ENCODE data around the gene CEP20. TPM values are rescaled to one million over a fixed set of nuclear protein-coding genes. Genes with fewer than 3 reads are reported as not detected.
"Not testable (repeated sequence)": the region's sequence is repeated elsewhere in the genome, so short reads cannot be mapped to it uniquely, and the experiment has no call there.

The CEP20 gene
- total RNA-seq, 2 donors from 2014 or later, result 65.9 to 70.4 TPM

DNA sequence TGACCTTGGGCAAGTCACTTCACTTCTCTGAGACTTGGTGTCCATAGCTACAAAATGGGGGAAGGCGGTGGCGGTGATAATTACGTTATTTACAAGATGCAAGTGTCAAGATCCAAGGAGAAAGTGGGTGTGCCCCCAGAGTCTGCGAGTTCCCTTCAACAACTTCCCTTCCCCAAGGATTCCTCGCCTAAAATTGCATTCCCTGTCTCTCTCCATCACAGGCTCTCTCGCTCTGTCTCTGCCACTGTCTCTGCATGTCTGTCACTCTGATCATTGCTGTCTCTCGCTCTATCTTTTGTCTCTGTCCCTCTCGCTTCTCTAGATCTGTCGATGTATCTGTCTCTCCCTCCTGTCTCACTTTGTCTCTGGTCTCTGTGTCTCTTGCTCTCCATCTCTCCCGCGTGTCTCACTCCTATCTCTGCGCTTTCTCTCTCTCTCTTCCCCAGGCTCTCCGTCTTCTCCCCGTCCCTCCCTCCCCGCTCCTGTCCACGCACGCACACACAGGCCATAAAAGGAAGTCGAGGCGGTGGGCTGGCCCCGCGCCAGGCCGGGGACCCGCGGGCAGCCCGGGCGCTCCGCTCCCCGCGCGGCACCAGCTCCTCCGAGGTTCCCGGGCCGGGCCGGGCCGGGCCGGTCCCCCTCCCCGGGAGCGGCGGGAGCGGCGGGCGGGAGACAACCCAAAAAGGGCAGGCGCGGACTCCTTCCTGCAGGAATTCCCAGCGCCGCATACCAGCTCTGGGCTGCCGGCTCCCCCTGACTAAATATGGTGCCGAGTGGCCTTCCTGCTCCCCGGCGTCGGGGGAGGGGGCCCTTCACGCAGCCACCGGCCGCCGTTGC is 30.5 kb downstream of the CEP20 start:
- Mint-ChIP-seq H3K27ac (no peak overlapping the region), H3K9me3 (no peaks in the 10 kb centered on the region), H3K4me3 (peak overlapping the region; percentile 42), H3K36me3 (ENCODE audit: low read depth) (no peaks in the 10 kb centered on the region), H3K4me1 (peaks cover 6% of the 10 kb centered on the region), H3K27me3 (peaks cover 32% of the 10 kb centered on the region)
- no peak for ATAC-seq (replicated peaks)

DNA sequence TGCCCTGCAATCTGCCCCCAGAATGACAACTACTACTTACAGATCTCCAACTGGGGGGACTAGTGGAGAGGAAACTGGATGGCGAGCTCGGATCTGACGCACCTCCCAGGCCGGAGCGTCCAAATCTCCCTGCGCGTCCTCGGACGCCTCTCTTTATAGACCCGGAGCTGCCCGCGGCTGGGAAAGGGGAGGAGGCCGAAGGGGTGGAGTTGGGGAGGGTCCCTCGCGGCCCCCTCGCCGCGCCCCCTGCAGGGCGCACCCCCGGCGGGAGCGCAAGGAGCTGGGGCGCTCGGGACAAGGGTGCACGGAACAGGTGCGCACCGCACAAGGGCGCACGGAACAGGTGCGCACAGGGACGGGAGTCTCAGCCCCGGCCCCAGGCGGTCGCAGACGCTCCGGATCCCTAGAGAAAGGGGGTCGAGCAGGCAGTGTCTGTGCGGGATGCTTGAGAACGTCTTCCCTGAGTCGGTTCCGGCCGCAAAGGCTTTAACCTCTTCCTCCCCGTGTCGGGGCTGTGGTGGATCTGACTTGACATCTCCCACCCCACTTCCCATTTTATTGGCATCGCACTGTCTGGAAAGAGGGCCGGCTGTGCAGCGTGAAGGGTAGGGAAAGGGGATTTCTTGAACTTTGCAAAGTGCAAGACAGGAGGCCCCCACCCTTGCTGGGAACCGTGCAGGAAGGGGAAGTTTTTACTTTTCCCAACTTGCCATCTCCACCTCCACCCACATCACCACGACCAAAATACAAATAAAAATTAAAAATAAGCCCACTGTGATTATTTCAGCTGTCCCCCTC is 31.3 kb downstream of the CEP20 start, which contains the start of gene MYH11:
TSS of gene MYH11 (minus strand) at position 128 of the 798 bp plus-strand sequence. CDS start 18,776 bp downstream, outside the sequence.
- Mint-ChIP-seq H3K9me3 (no peaks in the 10 kb centered on the region), H3K4me1 (peaks cover 6% of the 10 kb centered on the region), H3K27me3 (peaks cover 32% of the 10 kb centered on the region), H3K4me3 (peak within 1 kb of the TSS; percentile 42), H3K36me3 (ENCODE audit: low read depth) (no peaks in the 10 kb centered on the region), H3K27ac (no peak within 1 kb of the TSS)
- ATAC-seq (replicated peaks), result no peak

DNA sequence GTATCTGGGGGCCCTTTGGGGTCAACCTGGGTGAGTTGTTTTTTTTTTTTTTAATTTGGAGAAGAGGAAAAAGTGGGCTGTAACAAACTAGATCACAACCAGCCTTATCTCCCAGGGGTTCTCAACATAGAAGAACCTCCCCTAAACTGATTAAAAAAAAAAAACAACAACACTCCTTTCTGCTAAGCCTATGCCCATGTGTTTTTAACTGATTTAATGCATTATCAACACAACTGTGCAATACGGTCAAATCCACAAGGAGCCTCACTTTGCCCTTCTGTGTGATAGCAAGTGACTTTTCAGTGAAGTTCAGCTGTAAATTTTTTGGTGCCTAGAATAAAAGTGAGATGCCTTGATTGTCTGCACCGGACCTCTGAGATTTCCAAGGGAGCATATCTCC is 32.2 kb downstream of the CEP20 start:
- H3K4me3 Mint-ChIP-seq, result no peak overlapping the region
- H3K4me1 Mint-ChIP-seq, result peaks cover 6% of the 10 kb centered on the region
- no peak overlapping the region for H3K27ac Mint-ChIP-seq
- peaks cover 32% of the 10 kb centered on the region for H3K27me3 Mint-ChIP-seq
- ATAC-seq (replicated peaks), result no peak
- H3K36me3 Mint-ChIP-seq (ENCODE audit: low read depth), result no peaks in the 10 kb centered on the region
- no peaks in the 10 kb centered on the region for H3K9me3 Mint-ChIP-seq

DNA sequence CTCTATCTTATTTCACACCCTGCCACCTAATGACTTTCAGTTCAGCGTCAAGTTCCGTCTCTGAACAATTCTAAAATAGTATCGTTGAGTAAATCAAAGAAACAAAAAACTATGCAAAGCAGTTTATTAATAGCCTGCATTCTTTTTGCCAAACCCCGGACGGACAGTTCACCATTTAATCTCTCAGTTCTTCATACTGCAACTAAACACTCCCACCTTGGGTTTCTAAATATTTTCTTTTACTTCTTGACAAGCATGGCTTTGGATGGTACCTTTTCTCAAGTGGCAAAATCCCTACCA is 32.7 kb downstream of the CEP20 start:
- Mint-ChIP-seq H3K4me1 (peaks cover 6% of the 10 kb centered on the region), H3K27ac (no peak overlapping the region), H3K27me3 (peaks cover 32% of the 10 kb centered on the region), H3K36me3 (ENCODE audit: low read depth) (no peaks in the 10 kb centered on the region), H3K9me3 (no peaks in the 10 kb centered on the region), H3K4me3 (no peak overlapping the region)
- no peak for ATAC-seq (replicated peaks)

DNA sequence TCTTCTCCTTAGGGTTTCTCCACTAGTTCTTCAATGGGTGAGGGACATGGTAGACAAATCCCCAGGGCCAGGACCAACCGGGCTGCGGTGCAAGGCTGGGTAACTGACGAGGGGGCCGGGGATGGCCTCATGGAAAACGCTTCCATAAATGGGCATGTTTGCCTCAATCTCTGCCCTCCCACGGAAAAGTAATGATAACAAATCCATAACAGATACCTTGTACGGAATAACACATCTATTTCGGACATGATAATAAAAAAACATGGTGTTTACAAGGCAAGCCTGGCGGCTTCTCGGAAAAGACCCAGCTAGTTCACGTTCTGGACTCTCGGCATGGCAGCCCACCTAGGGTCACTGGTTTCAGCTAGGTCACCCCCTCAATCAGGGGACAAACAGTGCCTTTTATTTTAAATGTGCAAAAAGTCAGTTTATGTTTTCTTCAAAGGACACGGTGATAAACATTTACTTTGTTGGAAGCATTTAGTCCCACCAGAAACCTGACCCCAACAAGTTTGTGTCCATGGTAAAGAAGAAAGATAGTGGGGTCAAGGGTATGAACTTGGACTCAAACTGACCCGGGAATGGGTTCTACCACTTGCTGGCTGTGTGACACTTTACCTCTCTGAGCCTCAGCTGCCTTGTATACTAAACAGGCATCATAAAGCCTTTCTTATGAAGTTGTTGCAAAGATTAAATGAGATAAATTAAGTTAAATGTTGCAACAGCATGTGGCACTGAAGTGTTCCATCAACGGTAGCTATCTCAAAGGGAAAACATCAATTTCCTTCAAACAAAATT is 33.3 kb downstream of the CEP20 start:
- Mint-ChIP-seq H3K27ac (no peak overlapping the region), H3K4me1 (peaks cover 6% of the 10 kb centered on the region), H3K36me3 (ENCODE audit: low read depth) (no peaks in the 10 kb centered on the region), H3K27me3 (peaks cover 32% of the 10 kb centered on the region), H3K9me3 (no peaks in the 10 kb centered on the region), H3K4me3 (no peak overlapping the region)
- no peak for ATAC-seq (replicated peaks)

DNA sequence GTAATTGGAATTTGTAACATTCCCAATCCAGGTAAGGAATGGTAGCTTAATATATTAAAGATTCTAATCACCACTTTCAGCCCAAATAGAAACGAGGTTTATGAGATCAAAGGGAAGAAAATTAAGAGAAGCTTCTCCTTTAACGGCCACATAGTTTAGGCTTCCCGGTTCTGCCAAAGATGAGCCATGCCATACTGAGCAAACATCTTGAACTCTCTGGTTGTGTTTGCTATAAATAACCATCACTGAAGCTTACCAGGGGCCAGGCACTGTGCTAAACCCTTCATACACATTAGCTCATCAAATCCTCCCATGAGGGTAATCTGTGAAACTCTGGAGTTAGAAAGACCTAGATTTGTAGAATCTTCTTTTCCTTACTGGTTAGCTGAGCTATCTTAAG is 34.3 kb downstream of the CEP20 start:
- Mint-ChIP-seq H3K4me1 (peaks cover 6% of the 10 kb centered on the region), H3K9me3 (no peaks in the 10 kb centered on the region), H3K36me3 (ENCODE audit: low read depth) (no peaks in the 10 kb centered on the region), H3K27ac (no peak overlapping the region), H3K4me3 (no peak overlapping the region), H3K27me3 (peaks cover 28% of the 10 kb centered on the region)
- ATAC-seq (replicated peaks), result no peak

DNA sequence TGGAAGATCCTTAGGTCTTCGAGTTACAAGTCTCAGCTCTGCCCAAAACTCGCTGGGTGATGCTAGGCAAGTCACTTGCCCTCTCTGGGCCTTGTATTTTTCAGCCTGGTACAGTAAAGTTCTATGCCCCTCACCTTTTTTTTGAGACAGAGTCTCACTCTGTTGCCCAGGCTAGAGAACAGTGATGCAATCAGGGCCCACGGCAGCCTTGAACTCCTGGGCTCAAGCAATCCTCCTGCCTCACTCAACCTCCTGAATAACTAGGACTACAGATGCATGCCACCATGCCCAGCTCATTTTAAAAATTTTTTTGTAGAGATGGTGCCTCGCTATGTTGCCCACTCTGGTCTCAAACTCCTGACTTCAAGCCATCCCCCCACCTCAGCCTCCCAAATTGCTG is 35.4 kb downstream of the CEP20 start:
- H3K27me3 Mint-ChIP-seq, result peaks cover 24% of the 10 kb centered on the region
- H3K4me1 Mint-ChIP-seq, result peaks cover 5% of the 10 kb centered on the region
- peak overlapping the region; percentile 62 for H3K27ac Mint-ChIP-seq
- H3K4me3 Mint-ChIP-seq, result no peak overlapping the region
- no peak for ATAC-seq (replicated peaks)
- no peaks in the 10 kb centered on the region for H3K9me3 Mint-ChIP-seq
- no peaks in the 10 kb centered on the region for H3K36me3 Mint-ChIP-seq (ENCODE audit: low read depth)

DNA sequence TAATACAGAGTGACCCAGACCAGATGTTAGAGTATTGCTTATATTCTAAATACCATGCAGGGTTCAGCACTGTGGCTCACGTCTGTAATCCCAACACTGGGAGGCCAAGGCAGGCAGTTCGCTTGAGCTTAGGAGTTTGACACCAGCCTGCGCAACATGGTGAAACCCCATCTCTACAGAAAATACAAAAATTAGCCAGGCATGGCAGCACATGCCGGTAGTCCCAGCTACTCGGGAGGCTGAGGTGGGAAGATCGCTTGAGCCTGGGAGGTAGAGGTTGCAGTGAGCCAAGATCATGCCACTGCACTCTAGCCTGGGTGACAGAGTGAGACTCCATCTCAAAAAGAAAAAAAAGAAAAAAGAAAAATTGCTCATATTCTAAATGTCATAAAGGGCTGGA is 37.8 kb downstream of the CEP20 start:
- H3K4me3 Mint-ChIP-seq, result not testable (repeated sequence)

DNA sequence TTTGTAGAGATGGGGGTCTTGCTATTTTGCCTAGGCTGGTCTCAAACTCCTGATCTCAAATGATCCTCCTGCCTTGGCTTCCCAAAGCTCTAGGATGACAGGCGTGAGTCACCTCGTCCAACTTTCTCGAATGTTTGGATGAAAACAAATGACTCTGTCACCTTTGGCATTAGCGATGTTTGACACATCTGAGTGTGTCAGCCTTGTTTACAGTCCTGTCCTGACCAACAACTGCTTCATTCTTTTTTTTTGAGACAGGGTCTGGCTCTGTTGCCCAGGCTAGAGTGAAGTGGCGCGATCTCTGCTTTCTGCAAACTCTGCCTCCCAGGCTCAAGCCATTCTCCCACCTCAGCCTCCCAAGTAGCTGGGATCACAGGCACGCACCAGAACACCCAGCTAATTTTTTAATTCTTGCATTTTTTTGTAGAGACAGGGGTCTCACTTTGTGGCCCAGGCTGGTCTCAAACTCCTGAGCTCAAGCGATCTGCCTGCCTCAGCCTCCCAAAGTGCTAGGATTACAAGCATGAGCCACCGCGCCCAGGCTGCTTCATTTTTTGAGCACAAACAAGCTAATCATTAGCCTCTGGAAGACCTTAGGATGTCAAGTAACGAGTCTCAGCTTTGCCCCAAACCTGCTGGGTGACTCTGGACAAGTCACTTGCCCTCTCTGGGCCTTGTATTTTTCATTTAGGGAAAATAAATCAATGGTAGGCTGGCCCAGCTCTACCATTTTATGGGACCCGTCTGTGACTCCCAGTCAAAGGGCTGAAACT is 39.0 kb downstream of the CEP20 start:
- Mint-ChIP-seq H3K4me1 (no peaks in the 10 kb centered on the region), H3K4me3 (no peak overlapping the region), H3K36me3 (ENCODE audit: low read depth) (no peaks in the 10 kb centered on the region), H3K9me3 (no peaks in the 10 kb centered on the region), H3K27ac (no peak overlapping the region), H3K27me3 (peaks cover 8% of the 10 kb centered on the region)
- ATAC-seq (replicated peaks), result no peak

More for the DNA sequence above, 37.8 kb downstream of the CEP20 start:
- not testable (repeated sequence) for H3K36me3 Mint-ChIP-seq (ENCODE audit: low read depth); H3K4me1 Mint-ChIP-seq; ATAC-seq (replicated peaks); H3K9me3 Mint-ChIP-seq; H3K27ac Mint-ChIP-seq; H3K27me3 Mint-ChIP-seq

DNA sequence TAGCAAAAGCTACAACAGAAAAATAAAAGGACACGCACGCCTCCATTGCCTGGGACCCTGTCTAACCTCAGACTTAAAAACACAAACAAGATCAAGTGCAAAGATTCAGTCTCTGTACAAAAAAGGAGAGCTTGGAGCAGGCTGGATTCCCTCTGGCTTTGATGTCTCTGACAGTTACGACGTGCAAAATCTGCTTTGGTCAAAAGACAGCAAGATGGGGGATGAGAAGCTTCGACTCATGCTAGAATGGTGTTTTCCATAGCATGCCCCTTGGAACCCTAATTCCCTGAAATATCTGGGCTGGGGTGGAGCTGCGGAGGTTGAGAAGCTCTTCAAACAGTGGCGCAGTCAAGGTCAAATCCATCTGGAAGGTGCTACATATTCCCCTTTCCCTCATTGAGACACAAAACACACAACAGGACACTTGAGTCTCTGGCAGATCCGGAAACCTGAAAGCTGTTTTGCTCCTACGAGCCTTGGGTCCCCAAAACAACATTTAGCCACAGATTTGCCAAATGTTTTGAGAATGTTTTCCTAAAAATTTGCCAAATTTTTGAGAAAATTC is 40.7 kb downstream of the CEP20 start:
- Mint-ChIP-seq H3K4me1 (no peaks in the 10 kb centered on the region), H3K27ac (no peak overlapping the region), H3K27me3 (peaks cover 4% of the 10 kb centered on the region), H3K36me3 (ENCODE audit: low read depth) (no peaks in the 10 kb centered on the region), H3K9me3 (no peaks in the 10 kb centered on the region), H3K4me3 (no peak overlapping the region)
- no peak for ATAC-seq (replicated peaks)

DNA sequence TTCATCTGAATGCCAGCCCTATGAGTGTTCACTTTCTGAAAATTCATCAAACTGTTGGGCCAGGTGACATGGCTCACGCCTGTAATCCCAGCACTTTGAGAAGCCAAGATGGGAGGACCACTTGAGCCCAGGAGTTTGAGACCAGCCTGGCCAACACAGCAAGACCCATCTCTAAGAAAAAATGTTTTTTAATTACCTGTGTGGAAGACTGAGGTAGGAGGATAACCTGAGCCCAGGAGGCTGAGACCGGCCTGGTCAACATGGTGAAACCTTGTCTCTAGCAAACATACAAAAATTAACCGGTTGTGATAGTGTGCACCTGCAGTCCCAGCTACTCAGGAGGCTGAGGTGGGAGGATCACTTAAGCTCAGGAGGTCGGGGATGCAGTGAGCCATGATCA is 41.9 kb downstream of the CEP20 start:
- Mint-ChIP-seq H3K27ac (no peak overlapping the region), H3K36me3 (ENCODE audit: low read depth) (no peaks in the 10 kb centered on the region), H3K9me3 (no peaks in the 10 kb centered on the region), H3K4me1 (no peaks in the 10 kb centered on the region), H3K4me3 (no peak overlapping the region), H3K27me3 (peaks cover 4% of the 10 kb centered on the region)
- ATAC-seq (replicated peaks), result no peak

DNA sequence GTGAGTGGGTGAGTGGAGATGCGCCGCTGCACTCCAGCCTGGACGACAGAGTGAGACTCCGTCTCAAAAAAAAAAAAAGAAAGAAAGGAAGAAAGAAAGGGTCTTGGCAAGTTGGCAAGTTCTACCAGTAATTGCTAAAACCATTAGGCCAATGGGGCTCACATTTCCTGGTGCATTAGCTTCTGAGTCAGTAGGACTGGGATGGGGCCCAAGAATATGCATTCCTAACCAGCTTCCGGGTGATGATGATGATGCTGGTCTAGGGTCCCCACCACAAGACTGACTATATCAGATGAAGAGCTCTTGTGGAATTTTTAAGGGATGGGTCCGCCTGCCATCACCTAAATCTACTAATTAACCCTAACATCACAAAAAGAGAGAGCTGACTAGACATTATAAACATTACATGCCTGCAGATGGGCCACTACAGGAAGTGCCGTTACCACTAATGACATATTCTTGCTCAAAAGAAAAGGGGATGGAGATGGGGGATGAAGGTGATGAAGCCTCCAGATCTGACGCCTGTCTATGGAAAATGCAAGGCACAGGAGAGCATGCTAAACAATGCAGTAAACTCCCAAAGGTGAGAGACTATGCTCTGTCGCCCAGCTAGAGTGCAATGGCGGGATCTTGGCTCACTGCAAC is 44.6 kb downstream of the CEP20 start:
- no peak for ATAC-seq (replicated peaks)
- no peaks in the 10 kb centered on the region for H3K9me3 Mint-ChIP-seq

DNA sequence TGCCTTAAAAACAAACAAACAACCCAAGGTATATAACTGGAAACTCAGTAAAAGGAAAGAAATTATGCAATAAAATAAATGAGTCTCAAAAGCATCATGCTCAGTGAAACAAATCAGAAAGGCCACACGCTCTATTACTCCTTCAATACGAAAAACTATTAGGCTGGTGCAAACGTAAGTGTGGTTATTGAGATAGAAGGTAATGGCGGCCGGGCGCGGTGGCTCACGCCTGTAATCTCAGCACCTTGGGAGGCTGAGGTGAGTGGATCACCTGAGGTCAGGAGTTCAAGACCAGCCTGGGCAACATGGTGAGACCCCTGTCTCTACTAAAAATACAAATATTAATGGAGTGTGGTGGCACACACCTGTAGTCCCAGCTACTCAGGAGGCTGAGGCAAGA is 49.2 kb downstream of the CEP20 start:
- not testable (repeated sequence) for H3K4me1 Mint-ChIP-seq; H3K27me3 Mint-ChIP-seq; H3K9me3 Mint-ChIP-seq; H3K4me3 Mint-ChIP-seq; ATAC-seq (replicated peaks); H3K27ac Mint-ChIP-seq; H3K36me3 Mint-ChIP-seq (ENCODE audit: low read depth)

More for the DNA sequence above, 44.6 kb downstream of the CEP20 start:
- Mint-ChIP-seq H3K36me3 (ENCODE audit: low read depth) (no peaks in the 10 kb centered on the region), H3K27me3 (peaks cover 4% of the 10 kb centered on the region), H3K4me3 (no peak overlapping the region), H3K27ac (no peak overlapping the region), H3K4me1 (no peaks in the 10 kb centered on the region)
